Measurements from ENCODE around the gene ATP6V1F.

ATP6V1F gene, protein sequence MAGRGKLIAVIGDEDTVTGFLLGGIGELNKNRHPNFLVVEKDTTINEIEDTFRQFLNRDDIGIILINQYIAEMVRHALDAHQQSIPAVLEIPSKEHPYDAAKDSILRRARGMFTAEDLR

DNA sequence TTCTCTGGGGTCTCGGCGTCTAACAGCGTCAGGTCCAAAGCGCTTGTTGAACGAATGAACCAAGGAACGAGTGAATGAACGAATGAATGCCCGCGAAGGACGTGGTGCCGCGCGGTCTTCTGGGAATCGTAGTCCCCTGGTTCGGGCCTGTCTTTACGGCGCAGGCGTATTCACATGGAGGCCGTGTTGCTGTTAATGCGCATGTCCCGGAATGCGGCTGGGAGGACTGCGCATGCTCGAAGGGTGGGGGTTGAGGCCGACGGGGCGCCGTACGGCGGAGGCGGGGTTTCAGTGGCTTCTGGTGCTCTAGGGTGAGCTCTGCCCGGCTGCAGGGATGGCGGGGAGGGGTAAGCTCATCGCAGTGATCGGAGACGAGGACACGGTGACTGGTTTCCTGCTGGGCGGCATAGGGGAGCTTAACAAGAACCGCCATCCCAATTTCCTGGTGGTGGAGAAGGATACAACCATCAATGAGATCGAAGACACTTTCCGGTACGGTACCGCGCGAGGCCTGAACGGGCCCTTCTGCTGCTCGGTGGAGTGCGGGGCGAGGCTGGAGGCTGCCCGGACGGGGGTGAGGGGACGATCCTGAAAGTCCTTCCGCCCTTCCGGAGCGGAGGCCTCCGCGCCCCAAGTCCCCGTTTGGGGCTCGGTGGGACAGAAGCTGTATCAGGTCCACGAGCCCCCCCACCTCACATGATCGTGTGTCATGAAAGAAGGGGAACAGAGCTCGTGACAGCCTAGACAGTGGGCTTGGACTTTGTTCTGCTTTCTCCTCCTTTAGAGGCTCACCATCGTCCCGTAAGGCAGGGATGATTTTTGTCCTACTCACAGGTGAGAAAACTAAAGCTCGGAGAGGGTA lies at the start of gene ATP6V1F:
Gene ATP6V1F (plus strand): TSS at position 286 of the 862 bp plus-strand sequence. CDS start 49 bp downstream, at position 335.
- peak; percentile 97 for DNase-seq (ENCODE audit: low read depth, low spot score)

DNA sequence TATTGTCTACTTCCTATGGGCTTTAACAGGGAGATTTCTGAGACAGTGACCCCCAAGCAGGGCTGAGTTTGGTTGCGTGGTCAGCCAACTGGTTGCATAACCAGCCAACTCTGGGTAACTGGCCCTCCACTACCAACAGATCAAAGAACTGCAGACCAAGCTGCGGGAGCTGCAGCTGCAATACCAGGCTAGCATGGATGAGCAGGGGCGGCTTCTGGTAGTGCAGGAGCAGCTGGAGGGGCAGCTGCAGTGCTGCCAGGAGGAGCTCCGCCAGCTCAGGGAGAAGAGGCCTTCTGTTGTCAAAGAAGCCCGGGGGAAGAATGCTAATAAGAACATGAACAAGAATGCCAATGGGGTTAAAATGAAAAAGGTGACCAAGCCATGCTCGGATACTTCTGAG lies 48.2 kb upstream of the ATP6V1F start:
- no peak for DNase-seq (ENCODE audit: low read depth, low spot score)

DNA sequence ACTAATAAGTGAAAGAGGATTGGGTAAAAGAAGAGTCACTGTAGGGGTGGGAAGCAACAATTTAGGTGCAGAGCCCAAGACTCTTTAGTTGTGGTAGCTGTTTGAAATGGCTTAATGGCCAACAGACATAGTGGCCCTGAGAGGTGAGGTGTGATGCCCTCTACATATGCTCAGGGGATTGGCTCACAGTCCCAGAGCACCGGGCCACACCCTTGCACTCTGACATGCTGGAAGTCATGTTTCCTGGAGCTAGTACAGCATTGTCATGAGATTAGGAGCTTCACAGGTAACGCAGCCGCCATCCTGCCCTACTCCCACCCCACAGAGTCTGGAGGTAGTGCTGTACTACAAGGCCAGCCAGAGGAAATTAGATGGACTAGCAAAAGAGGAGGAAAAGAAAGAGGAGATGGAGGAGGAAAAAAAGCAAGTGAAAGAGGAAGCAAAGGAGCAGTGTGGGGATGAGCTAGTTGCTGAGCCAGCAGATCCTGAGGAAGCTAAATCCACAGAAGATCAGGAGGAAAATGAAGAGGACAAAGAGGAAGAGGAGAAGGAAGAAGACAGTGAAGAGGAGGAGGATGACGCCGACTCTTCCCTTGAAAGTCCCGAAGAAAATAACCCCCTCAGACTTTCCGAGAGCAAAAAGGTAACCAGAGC lies 47.2 kb upstream of the ATP6V1F start:
- DNase-seq (ENCODE audit: low read depth, low spot score) = no peak

DNA sequence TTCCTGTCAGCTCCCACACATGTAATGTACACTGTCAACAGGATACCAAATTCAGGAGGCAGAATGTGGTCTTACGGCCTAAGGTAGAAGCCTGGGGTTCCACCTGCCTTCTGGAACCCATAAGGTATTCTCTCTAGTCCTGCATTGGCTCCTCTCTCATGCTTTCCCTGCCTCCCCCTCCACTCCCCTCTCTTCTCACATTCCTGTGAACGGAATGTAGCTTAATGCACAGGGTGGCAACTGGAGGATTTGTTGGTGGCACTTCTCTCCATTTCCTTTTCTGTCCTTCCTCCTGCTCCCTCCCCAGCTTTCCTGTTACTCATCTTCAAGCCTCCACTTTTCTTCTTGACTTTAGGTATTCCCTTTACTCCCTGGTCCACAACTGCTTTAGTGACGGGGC lies 44.0 kb upstream of the ATP6V1F start:
- no peak for DNase-seq (ENCODE audit: low read depth, low spot score)

DNA sequence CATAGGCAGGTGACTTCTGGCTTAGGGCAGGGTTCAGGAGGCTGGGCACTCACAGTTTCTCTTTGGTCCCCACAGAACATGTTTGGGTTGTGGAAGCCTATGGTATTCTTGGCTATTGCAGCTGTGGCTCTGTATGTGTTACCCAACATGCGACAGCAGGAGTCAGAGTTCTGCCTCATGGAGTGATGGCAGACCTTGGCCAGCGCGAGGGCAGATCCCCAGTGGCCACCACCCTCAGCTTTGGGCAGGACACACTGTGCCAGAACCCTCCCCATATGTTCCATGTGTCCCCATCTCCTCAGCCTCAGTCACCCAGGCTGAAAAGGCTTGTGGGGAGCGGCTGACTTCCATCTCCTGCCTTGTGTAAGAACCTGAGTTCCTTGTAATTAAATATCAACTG lies 40.9 kb upstream of the ATP6V1F start:
- no peak for DNase-seq (ENCODE audit: low read depth, low spot score)

DNA sequence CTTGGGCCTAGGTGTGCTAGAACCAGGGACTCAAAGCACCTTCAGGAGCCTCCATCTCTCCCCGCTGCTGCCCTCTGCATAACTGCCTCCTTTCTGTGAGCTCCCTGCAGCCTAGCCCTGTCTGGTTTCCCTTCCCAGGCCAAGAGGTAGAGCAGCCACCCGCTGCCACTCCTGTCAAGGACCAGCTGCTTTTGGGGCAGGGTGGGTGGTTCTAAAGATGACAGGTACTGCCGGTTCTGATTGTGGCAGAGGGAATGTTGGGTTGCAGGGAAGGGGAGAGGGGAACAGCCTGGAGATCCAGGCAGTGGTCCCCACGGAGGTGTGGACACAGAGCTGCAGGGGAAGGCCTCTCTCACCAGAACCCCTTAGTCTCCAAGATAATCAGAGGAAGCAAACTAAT lies 36.1 kb upstream of the ATP6V1F start:
- no peak for DNase-seq (ENCODE audit: low read depth, low spot score)

DNA sequence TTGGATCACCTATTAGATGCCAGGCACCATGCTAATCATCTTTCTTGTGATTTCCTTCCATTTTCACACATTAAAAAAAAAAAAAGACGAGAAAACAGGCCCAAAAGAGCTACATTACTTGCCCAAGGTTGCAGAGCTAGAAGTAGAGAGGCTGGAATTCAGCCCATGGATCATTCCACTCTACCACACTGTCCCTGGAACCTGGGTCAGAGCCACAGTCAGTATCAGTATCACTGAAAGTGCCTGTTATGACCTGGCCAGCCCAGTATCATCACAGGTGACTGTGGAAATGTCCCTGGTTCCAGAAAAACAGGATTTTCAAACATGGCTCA lies 35.8 kb upstream of the ATP6V1F start:
- no peak for DNase-seq (ENCODE audit: low read depth, low spot score)

DNA sequence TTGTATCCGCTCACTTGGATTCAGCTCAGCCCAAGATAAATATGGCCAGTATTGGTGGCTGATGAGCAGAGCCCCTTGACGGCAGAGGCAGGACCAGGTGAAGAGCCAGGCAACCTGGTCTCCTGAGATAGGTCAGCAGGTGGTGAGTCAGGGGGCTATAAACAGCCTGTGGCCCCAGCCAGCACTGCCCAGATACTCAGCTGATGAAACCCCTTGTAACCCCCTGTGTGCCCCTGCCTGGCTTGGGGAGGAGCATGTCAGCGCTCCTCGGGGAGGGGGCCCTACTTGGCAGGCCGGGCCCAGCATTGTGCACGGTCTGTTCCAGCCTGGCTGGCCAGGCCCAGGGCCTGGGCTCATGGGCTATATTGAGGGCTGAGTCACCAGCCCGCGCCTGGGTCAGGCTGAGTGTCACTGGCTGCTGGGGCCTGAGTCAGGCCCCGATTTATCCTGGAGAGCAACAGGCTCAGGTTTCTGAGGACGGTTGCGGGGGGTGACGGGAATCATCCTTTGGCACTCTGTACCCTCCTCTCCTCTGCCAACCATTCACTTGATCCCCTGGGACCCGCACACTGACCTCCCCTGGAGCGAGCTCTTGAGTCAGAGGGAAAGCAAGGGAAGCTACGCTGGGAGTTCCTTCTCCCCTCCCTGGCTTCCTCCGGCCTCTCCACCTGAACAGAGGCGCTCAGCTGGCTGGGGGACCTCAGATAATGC lies 35.3 kb upstream of the ATP6V1F start:
- no peak for DNase-seq (ENCODE audit: low read depth, low spot score)

DNA sequence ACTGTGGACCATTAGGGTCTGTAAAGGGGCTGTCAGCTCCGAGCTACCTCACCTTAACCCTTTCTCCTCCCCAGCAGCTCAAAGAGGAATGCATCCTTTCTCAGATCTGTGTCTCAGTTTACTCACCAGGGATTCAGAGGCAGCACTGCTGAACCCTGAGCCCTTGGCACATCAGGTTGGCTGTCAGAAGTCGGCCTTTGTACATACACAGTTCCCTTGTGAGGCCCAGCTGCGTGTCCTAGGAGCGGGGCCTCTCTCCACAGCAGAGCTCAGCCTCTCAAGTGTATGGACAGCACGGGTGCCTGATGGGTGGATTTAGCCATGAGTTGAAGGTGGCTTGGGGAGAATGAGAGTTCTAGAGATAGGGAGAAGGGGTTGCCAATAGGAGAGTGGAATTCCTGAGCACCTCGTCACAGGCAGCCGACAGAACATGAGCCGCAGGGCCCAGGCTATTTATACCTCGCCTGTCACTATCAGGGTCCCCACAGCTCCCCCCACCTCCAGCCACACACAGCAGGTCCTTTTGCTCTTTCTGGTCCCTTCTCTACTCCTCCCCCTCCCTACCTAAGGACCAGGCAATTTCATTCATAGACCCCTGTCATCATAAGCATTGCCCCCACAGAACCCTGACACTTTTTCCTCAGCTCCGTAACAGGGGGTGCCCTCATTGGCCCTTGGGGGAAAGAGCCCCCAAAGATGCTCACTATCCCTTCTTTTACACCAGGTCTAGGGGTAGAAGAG lies 34.5 kb upstream of the ATP6V1F start:
- DNase-seq (ENCODE audit: low read depth, low spot score) = no peak

DNA sequence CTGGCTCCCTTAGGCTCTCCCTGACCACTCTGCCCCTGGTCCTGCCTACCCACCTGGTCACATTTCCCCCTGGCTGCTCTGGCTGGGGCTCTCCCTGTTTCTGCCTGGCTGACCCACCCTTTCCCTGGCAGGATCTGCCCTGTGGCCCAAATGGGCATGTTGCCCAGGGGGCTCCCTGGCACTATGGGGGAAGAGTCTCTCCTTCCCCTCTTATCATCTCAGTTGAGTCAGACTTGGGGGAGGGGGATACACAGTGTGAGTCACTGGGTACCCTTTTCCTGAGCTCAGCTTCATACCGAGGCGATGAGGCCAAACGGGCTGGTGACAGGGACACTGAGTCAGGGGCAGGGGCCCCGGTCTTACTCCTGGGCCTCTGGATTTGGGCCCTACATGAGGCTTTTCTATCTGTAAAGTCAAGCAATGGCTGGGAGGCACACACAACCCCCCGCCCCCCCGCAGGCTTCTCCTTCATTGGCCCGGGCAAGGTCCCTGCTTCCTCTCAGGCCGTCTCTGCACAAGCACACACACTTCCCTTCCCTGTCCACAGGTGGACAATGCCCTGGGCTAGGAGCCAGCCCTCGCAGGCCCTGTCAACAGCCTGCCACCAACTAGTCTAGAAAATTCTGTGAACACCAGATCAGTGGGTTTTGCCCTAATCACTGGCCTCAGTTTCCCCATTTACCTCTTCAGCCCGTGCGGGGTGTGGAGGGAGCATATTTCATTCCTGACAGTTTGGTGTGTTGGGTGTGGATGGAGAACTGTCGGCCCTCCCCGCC lies 33.1 kb upstream of the ATP6V1F start:
- DNase-seq (ENCODE audit: low read depth, low spot score) = no peak

DNA sequence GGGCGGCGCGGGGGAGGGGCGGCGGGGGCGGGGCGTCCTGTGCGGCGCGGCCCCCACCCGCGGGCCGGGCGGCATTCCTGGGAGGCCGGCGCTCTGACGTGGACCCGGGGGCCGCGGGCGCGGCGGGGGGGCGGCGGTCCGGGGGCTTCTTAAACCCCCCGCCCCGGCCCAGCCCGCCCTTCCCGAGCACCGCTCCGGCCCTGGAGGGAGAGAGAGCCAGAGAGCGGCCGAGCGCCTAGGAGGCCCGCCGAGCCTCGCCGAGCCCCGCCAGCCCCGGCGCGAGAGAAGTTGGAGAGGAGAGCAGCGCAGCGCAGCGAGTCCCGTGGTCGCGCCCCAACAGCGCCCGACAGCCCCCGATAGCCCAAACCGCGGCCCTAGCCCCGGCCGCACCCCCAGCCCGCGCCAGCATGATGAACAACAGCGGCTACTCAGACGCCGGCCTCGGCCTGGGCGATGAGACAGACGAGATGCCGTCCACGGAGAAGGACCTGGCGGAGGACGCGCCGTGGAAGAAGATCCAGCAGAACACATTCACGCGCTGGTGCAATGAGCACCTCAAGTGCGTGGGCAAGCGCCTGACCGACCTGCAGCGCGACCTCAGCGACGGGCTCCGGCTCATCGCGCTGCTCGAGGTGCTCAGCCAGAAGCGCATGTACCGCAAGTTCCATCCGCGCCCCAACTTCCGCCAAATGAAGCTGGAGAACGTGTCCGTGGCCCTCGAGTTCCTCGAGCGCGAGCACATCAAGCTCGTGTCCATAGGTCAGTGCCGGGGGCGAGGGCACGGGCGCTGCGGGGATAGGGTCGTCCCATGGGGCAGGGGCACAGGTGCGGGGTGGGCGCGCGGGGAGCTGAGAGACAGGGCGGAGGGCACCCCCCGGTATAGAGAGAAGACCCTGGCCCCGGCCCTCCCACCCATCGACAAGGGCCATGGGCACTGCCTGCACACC lies 32.2 kb upstream of the ATP6V1F start, which contains the start of gene FLNC:
Gene FLNC (plus strand): TSS at position 176 of the 947 bp plus-strand sequence. CDS start 232 bp downstream, at position 408.
- no peak for DNase-seq (ENCODE audit: low read depth, low spot score)

DNA sequence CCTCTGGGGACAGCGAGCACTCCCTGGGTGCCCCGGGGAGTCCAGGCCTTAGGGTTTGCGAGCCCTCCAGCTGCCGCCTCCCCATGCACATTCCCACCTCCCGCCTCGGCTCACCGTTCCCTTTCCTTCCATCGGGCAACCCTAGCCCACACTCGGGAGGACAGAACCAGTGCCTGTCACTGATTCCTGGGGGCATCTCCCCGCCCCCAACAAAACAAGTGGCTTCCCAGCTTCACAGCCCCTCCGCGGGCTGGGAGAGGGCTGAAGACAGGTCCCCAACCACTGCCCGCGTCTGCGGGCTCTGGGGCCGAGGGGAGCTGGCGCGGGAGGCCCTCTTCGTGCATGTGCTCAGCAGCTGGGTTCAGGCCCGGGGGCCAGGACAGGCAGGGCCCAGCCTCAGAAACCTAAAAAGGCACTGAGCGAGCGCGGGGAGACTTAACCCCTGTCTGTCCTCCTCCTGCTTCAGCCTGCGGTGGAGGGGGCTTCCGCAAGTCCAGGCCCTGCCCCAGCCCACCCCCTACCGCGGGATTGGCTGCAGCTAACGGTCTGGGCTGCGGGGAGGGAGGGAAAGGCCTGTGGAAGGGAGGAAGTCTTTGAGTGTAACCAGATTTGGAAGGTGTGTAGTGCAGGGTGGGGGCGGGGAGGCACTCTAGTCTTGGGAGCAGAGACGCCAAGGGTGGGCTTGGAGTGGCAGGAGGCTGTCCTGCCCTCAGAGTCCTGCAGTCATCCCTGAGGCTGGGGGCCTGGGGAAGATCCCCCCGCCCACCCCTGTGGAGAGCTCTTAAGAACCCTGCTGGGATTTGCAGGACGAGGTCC lies 31.3 kb upstream of the ATP6V1F start:
- no peak for DNase-seq (ENCODE audit: low read depth, low spot score)

DNA sequence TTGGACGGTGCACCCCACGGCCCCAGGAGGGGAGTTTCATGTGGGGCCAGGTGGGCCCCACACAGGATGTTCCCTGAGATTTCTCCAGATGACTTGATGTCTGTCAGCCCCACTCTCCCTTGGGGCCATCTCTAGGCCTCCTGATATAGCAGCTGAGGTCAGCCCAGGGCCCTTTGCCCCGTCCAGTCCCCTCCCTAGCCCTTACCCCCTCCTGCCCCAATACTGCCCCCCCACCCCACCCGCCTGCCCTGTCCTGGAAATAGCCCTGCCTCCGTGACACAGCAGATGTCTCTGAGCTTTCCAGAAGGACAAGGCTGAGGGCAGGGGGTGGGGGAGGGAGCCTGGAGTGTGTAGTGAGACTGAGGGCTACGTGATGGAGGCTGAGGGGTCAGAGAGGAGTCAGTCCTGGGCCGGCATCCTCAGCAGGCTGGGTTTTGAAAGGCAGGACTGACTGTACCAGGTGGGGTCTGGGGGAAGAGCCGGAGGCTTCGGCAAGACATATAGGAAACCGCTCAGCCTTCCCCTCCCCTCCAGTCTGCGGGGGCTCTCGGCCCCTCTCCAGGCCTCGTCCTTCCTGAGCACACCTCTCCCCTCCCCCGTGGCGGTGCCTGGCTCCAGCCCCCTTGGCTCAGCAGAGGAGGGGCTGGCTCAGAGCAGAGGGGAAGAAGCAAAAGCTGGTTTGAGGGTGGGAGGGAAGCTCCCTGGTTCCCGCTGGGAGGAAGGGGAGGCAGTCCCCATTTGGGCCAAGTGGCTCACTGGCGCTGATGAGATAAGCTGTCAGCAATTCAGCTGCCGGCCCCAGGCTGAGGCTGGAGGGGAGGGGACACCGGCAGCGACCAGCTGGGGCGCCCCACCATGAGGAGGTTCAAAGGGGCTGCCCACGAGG lies 30.4 kb upstream of the ATP6V1F start:
- DNase-seq (ENCODE audit: low read depth, low spot score) = no peak

DNA sequence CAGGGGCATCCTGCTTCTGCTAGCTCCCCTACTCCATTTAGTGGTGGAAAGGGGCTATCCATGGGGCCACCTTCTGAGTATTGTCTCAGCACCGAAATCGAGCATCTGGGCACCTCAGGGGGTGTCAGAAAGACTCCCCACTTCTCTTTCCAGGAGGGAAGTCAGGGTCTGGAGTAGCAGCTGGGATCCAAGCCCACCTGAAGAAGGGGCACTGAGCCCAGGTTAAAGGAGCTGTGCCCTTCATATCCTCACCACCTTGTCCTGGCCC lies 29.8 kb upstream of the ATP6V1F start:
- no peak for DNase-seq (ENCODE audit: low read depth, low spot score)

DNA sequence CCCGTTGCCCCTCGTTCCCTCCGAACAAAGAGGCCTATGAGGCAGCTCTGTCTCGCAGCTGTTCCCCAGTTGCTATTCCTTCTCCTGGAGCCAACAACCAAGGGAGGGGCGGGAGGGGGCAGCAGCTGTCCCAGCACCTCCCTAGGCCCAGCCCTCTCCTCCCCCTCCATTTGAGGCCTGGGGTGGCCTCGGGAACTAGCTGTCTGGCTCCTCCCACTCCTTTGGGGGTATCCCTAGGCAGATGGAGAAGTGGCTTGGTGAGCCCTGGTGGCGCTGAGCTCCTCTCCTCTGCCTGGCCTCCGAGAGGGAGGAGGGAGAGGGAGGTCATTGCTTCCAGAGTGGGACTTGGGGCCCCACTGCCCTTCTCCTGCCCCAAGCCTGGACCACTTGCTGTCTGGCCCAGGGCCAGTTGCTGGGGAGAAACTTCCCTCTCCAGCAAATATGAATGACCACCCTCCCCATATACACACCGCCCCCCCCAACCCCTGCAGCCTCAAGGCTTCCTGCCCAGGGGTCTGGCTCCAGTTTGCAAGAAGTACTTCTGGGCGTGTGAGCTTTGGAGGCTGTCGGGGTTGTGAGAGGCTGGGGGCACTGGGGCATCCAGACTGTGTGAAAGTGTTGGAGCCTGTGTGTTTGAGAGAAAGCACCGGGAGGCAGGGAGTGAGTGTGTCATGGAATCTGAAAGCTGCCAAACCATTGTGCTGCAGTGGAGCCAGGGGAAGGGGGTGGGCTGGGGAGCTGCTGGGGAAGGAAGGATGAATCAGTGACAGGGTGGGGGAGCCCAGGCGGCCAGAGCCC lies 29.3 kb upstream of the ATP6V1F start:
- DNase-seq (ENCODE audit: low read depth, low spot score) = peak; percentile 88

DNA sequence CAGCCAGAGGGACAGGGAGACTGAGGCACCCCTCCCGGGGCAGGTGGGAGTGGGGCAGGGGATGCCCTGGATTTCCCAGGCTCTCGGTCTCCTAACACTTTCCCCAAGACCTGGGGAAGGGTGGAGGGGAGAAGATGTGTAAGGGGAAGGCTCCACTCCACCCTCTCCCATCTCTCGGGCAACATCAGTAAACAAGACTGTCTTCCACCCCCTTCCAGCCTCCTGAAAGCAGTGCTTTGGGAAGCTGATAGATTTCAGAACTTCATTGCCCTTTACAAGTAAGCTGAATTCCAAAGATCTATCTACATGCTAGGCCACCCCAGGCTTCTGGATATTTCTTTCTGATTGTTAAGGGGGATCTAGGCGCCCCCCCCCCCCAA lies 28.7 kb upstream of the ATP6V1F start:
- no peak for DNase-seq (ENCODE audit: low read depth, low spot score)

DNA sequence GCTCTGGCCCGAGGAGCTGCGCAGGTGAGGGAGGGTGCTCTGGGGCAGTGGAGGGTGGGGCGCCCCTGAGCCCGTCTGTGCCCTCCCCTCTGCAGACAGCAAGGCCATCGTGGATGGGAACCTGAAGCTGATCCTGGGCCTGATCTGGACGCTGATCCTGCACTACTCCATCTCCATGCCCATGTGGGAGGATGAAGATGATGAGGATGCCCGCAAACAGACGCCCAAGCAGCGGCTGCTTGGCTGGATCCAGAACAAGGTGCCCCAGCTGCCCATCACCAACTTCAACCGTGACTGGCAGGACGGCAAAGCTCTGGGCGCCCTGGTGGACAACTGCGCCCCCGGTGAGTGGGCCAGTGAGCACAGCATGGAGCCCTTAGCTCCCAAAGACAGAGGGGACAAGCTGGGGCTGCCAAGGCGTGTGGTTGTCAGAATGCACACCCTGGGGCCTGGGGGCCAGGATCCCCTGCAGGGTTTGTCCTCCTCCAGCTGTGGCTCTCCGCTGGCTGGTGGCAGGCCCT lies 27.4 kb upstream of the ATP6V1F start:
- no peak for DNase-seq (ENCODE audit: low read depth, low spot score)
